Motor neuron (in vitro differentiated cells): ENCODE data around the gene SLC22A4. TPM values are rescaled to one million over a fixed set of nuclear protein-coding genes. Genes with fewer than 3 reads are reported as not detected.

ENCODE experiments used
- ATAC-seq, 8 experiments: fragments of 200-7000 bp; cut with Tn5 transposase; replicated peaks in 6 of 8; 2 replicates each; pipeline ENCODE4 v1.8.0; 2021; ENCODE audit warnings: mild to moderate bottlenecking in 8 of 8, moderate library complexity in 8 of 8
- H3K27ac ChIP-seq, 2 donors: fragments of 250-450 bp; sonication (Bioruptor Pico); 2 replicates each; pipeline ENCODE4 v1.9.0; 2021; ENCODE audit warnings: antibody characterized with exemption in 2 of 2, mild to moderate bottlenecking in 2 of 2, moderate library complexity in 1 of 2
- H3K4me1 ChIP-seq, 2 donors: fragments of 250-450 bp; sonication (Bioruptor Pico); replicated peaks in 1 of 2; 2 replicates each; pipeline ENCODE4 v1.6.1; 2021; ENCODE audit warnings: antibody characterized with exemption in 2 of 2, mild to moderate bottlenecking in 2 of 2, moderate library complexity in 1 of 2
- H3K4me3 ChIP-seq, 5 donors: fragments of 250-450 bp; sonication (Bioruptor Pico); 2 replicates each; pipeline ENCODE4 v1.9.0; 2021; ENCODE audit warnings: antibody characterized with exemption in 5 of 5, mild to moderate bottlenecking in 5 of 5, moderate library complexity in 4 of 5
- WGBS, 10 experiments: fragments of 450-650 bp; shearing (Covaris generic); methylation state at CpG; one replicate each; pipeline ENCODE4 v1.0.0; 2022; 5-methylcytosine and 5-hydroxymethylcytosine counted together
- in situ Hi-C, 9 experiments: fragments of 400-800 bp; cut with MboI; loops; one replicate each; pipeline ENCODE4 v1.15.0; 2021; ENCODE audit warnings: low sequenced_read_pairs in 9 of 9, low pct_unique_long_range_greater_than_20kb in 2 of 9; ENCODE audit not compliant: unreplicated experiment in 9 of 9
- total RNA-seq, 8 experiments: library from RNA; unstranded; fragments of 300-600 nt; gene quantifications; 2 replicates each; pipeline versions ENCODE4 v1.2.3 to v1.2.4, GENCODE V29; 2022

Gene SLC22A4
- total RNA-seq, 8 experiments from 2014 or later = 0.46 to 2.6 (median 1.4) TPM

- WGBS, 10 experiments = 50 to 91% (median 85%) methylated on average over 1 to 2 of the region's 2 CpGs; no CpG with 5 or more reads in 2 of the 10 experiments
- Histone ChIP-seq H3K4me3 (no peak overlapping the region), H3K4me1 (peaks cover 13 to 18% of the 10 kb centered on the region in 2 donors), H3K27ac (no peak overlapping the region)
- in situ Hi-C loops = no loop called here
- ATAC-seq = no peak
Measured at GRCh38 chr5:132273631-132274030, 20.6 kb upstream of the SLC22A4 start.

- H3K4me3 ChIP-seq = no peak overlapping the region
- 80 to 100% (median 97%) methylated on average over 1 to 5 of the region's 14 CpGs; no CpG with 5 or more reads in 6 of the 10 experiments for WGBS, 10 experiments
- peaks cover 8 to 12% of the 10 kb centered on the region in 2 donors for H3K4me1 ChIP-seq
- no peak for ATAC-seq
- H3K27ac ChIP-seq = no peak overlapping the region
- in situ Hi-C loops = no loop called here
Measured at GRCh38 chr5:132274050-132274792, 20.0 kb upstream of the SLC22A4 start.

GRCh38 chr5:132275367-132276220 is 18.6 kb upstream of the SLC22A4 start:
- H3K4me3 ChIP-seq = no peak overlapping the region
- WGBS, 10 experiments = 28 to 100% (median 76%) methylated on average over 1 to 3 of the region's 5 CpGs; no CpG with 5 or more reads in 2 of the 10 experiments
- peaks cover 3 to 8% of the 10 kb centered on the region in 2 donors for H3K4me1 ChIP-seq
- H3K27ac ChIP-seq = no peak overlapping the region
- ATAC-seq = no peak
- in situ Hi-C loops = no loop called here

GRCh38 chr5:132277256-132277655 is 16.9 kb upstream of the SLC22A4 start:
- ATAC-seq = no peak

GRCh38 chr5:132277971-132278853 is 16.0 kb upstream of the SLC22A4 start:
- 40 to 100% (median 85%) methylated on average over 1 to 4 of the region's 6 CpGs; no CpG with 5 or more reads in 6 of the 10 experiments for WGBS, 10 experiments
- Histone ChIP-seq H3K27ac (no peak overlapping the region), H3K4me1 (peaks cover 3 to 8% of the 10 kb centered on the region in 2 donors), H3K4me3 (no peak overlapping the region)
- in situ Hi-C loops = no loop called here
- ATAC-seq = peak in 6 of 8 experiments; percentile 8 to 63 (median 39)

More at GRCh38 chr5:132277256-132277655, 16.9 kb upstream of the SLC22A4 start:
- no peak overlapping the region for H3K27ac ChIP-seq
- in situ Hi-C loops = no loop called here
- no peak overlapping the region for H3K4me3 ChIP-seq
- WGBS, 10 experiments = 78 to 100% (median 94%) methylated on average over 1 to 4 of the region's 6 CpGs; no CpG with 5 or more reads in 4 of the 10 experiments
- peaks cover 3 to 8% of the 10 kb centered on the region in 2 donors for H3K4me1 ChIP-seq

- in situ Hi-C loops = no loop called here
- 40 to 83% (median 69%) methylated on average over 2 to 3 of the region's 3 CpGs; no CpG with 5 or more reads in 7 of the 10 experiments for WGBS, 10 experiments
Measured at GRCh38 chr5:132279801-132280200, 14.4 kb upstream of the SLC22A4 start.

GRCh38 chr5:132280371-132281240 is 13.6 kb upstream of the SLC22A4 start:
- 45 to 92% (median 76%) methylated on average over 2 to 5 of the region's 5 CpGs for WGBS, 10 experiments
- Histone ChIP-seq H3K4me3 (no peak overlapping the region), H3K4me1 (peaks cover 3 to 8% of the 10 kb centered on the region in 2 donors), H3K27ac (no peak overlapping the region)
- in situ Hi-C loops = no loop called here
- no peak for ATAC-seq

More at GRCh38 chr5:132279801-132280200, 14.4 kb upstream of the SLC22A4 start:
- no peak overlapping the region for H3K4me3 ChIP-seq
- no peak for ATAC-seq
- peaks cover 3 to 8% of the 10 kb centered on the region in 2 donors for H3K4me1 ChIP-seq
- no peak overlapping the region for H3K27ac ChIP-seq

GRCh38 chr5:132281856-132282614 is 12.2 kb upstream of the SLC22A4 start:
- in situ Hi-C loops = no loop called here
- no peak for ATAC-seq

GRCh38 chr5:132283423-132284043 is 10.7 kb upstream of the SLC22A4 start:
- in situ Hi-C loops = no loop called here
- no peak overlapping the region for H3K4me3 ChIP-seq
- H3K4me1 ChIP-seq = no peaks in the 10 kb centered on the region
- ATAC-seq = peak in 3 of 8 experiments; percentile 45 to 83 (median 64)
- 33 to 100% (median 56%) methylated on average over 1 to 5 of the region's 5 CpGs; no CpG with 5 or more reads in 4 of the 10 experiments for WGBS, 10 experiments
- no peak overlapping the region for H3K27ac ChIP-seq

More at GRCh38 chr5:132281856-132282614, 12.2 kb upstream of the SLC22A4 start:
- H3K4me3 ChIP-seq = no peak overlapping the region
- peaks cover 3 to 8% of the 10 kb centered on the region in 2 donors for H3K4me1 ChIP-seq
- H3K27ac ChIP-seq = no peak overlapping the region
- 50 to 84% (median 71%) methylated on average over 1 to 7 of the region's 9 CpGs; no CpG with 5 or more reads in 1 of the 10 experiments for WGBS, 10 experiments

- peaks cover 5 to 7% of the 10 kb centered on the region in 2 donors for H3K4me1 ChIP-seq
- in situ Hi-C loops = no loop called here
- H3K27ac ChIP-seq = no peak overlapping the region
- no peak overlapping the region for H3K4me3 ChIP-seq
- 35 to 92% (median 75%) methylated on average over 1 to 3 of the region's 3 CpGs; no CpG with 5 or more reads in 5 of the 10 experiments for WGBS, 10 experiments
- ATAC-seq = no peak
Measured at GRCh38 chr5:132289097-132289496, 5.1 kb upstream of the SLC22A4 start.

GRCh38 chr5:132291026-132291425 is 3.2 kb upstream of the SLC22A4 start:
- 17 to 100% (median 80%) methylated on average over 1 to 2 of the region's 2 CpGs; no CpG with 5 or more reads in 2 of the 10 experiments for WGBS, 10 experiments
- ATAC-seq = no peak
- peaks cover 10 to 11% of the 10 kb centered on the region in 2 donors for H3K4me1 ChIP-seq
- in situ Hi-C loops = no loop called here
- H3K27ac ChIP-seq = no peak overlapping the region
- no peak overlapping the region for H3K4me3 ChIP-seq
